SIG-M5 (cell line): ENCODE data around the gene LBX1.
"Not testable (repeated sequence)": the region's sequence is repeated elsewhere in the genome, so short reads cannot be mapped to it uniquely, and the experiment has no call there.

Experiments used
- DNase-seq: peaks from one replicate; lab custom pipeline; 2025; lab: John Stamatoyannopoulos, UW

The LBX1 gene

GRCh38 chr10:101208543-101208942, 20.7 kb downstream of the LBX1 start:
- no peak for DNase-seq

GRCh38 chr10:101207026-101207425, 22.2 kb downstream of the LBX1 start:
- no peak for DNase-seq

- not testable (repeated sequence) for DNase-seq
Observed at GRCh38 chr10:101202667-101203066, 26.6 kb downstream of the LBX1 start.

GRCh38 chr10:101198326-101198977, 30.8 kb downstream of the LBX1 start:
- DNase-seq = not testable (repeated sequence)

- DNase-seq = no peak
Observed at GRCh38 chr10:101195921-101196320, 33.3 kb downstream of the LBX1 start.

- DNase-seq = no peak
Observed at GRCh38 chr10:101189461-101190401, 39.5 kb downstream of the LBX1 start.

- DNase-seq = no peak
Observed at GRCh38 chr10:101188942-101189341, 40.3 kb downstream of the LBX1 start.

- DNase-seq = no peak
Observed at GRCh38 chr10:101183458-101184183, 45.6 kb downstream of the LBX1 start.

- no peak for DNase-seq
Observed at GRCh38 chr10:101182936-101183335, 46.3 kb downstream of the LBX1 start.
